ENCODE measurements around the gene ZFAND3. TPM values are rescaled to one million over a fixed set of nuclear protein-coding genes. Genes with fewer than 3 reads are reported as not detected.

ZFAND3 gene
- total and polyA plus RNA-seq, 7 donors: 48.5 to 166 (median 141) TPM

GRCh38 chr6:37871616-37872372 lies 52.3 kb downstream of the ZFAND3 start:
- DNase-seq (no peak), ATAC-seq (no peak)
- H3K4me1 ChIP-seq: peaks cover 39% of the 10 kb centered on the region
- H3K27ac ChIP-seq: no peak overlapping the region
- H3K4me3 ChIP-seq: no peak overlapping the region
- no peaks in the 10 kb centered on the region for H3K36me3 ChIP-seq (ENCODE audit: insufficient read depth in 1 of 2, low read depth in 1 of 2)
- WGBS, 3 donors: 87 to 97% (median 95%) methylated on average over 5 of the region's 5 CpGs
- intact Hi-C loops (cut with DNase I): no loop called here
- no peaks in the 10 kb centered on the region for H3K27me3 ChIP-seq (ENCODE audit: insufficient read depth in 3 of 3, low read length in 2 of 3)
- TF ChIP-seq CTCF (IDR thresholded peaks at IDR 0.05): no peak
- peaks cover 4% of the 10 kb centered on the region for H3K9me3 ChIP-seq

GRCh38 chr6:37872373-37872745 lies 52.8 kb downstream of the ZFAND3 start:
- WGBS, 3 donors: 76 to 95% (median 78%) methylated on average over 2 of the region's 2 CpGs
- no peaks in the 10 kb centered on the region for H3K36me3 ChIP-seq (ENCODE audit: insufficient read depth in 1 of 2, low read depth in 1 of 2)
- H3K27ac ChIP-seq: no peak overlapping the region
- no peak overlapping the region for H3K4me3 ChIP-seq
- no peak for TF ChIP-seq CTCF (IDR thresholded peaks at IDR 0.05)
- ATAC-seq (no peak), DNase-seq (no peak)
- H3K9me3 ChIP-seq: peaks cover 4% of the 10 kb centered on the region
- H3K4me1 ChIP-seq: peaks cover 38% of the 10 kb centered on the region
- no peaks in the 10 kb centered on the region for H3K27me3 ChIP-seq (ENCODE audit: insufficient read depth in 3 of 3, low read length in 2 of 3)
- intact Hi-C loops (cut with DNase I): no loop called here

GRCh38 chr6:37874726-37875125 lies 55.2 kb downstream of the ZFAND3 start:
- H3K27ac ChIP-seq: no peak overlapping the region
- no peak for TF ChIP-seq CTCF (IDR thresholded peaks at IDR 0.05)
- DNase-seq (no peak), ATAC-seq (no peak)
- no peaks in the 10 kb centered on the region for H3K27me3 ChIP-seq (ENCODE audit: insufficient read depth in 3 of 3, low read length in 2 of 3)
- H3K9me3 ChIP-seq: peaks cover 4% of the 10 kb centered on the region
- peaks cover 48% of the 10 kb centered on the region for H3K4me1 ChIP-seq
- H3K36me3 ChIP-seq (ENCODE audit: insufficient read depth in 1 of 2, low read depth in 1 of 2): no peaks in the 10 kb centered on the region
- intact Hi-C loops (cut with DNase I): no loop called here
- no peak overlapping the region for H3K4me3 ChIP-seq
- 62 to 94% (median 92%) methylated on average over 2 to 3 of the region's 3 CpGs for WGBS, 3 donors

GRCh38 chr6:37875561-37876309 lies 56.2 kb downstream of the ZFAND3 start:
- ATAC-seq: no peak
- Histone ChIP-seq H3K9me3 (peaks cover 4% of the 10 kb centered on the region), H3K27ac (no peak overlapping the region), H3K4me1 (peaks cover 52% of the 10 kb centered on the region), H3K4me3 (no peak overlapping the region), H3K27me3 (ENCODE audit: insufficient read depth in 3 of 3, low read length in 2 of 3) (no peaks in the 10 kb centered on the region), H3K36me3 (ENCODE audit: insufficient read depth in 1 of 2, low read depth in 1 of 2) (no peaks in the 10 kb centered on the region)
- TF ChIP-seq CTCF (IDR thresholded peaks at IDR 0.05): no peak
- DNase-seq: no peak
- 80 to 92% (median 83%) methylated on average over 5 of the region's 5 CpGs for WGBS, 3 donors
- intact Hi-C loops (cut with DNase I): no loop called here
